B cell (primary cell): ENCODE data around the gene PTN. TPM values are rescaled to one million over a fixed set of nuclear protein-coding genes. Genes with fewer than 3 reads are reported as not detected.

Experiments used
- ATAC-seq: fragments of 200-7000 bp; cut with Tn5 transposase; one replicate; pipeline ENCODE4 v1.10.0; 2021; ENCODE audit warnings: low read depth, mild to moderate bottlenecking, moderate number of reproducible peaks, moderate library complexity
- CTCF ChIA-PET: fragments of 350-600 bp; sonication (Branson Sonifier 250); formaldehyde crosslinking; loops from one replicate; lab custom pipeline; 2021; ENCODE audit warnings: antibody characterized with exemption, inconsistent platforms; lab: Charles Lee
- POLR2A ChIA-PET: fragments of 350-600 bp; sonication (Branson Sonifier 250); formaldehyde crosslinking; loops from one replicate; lab custom pipeline; 2021; ENCODE audit warnings: antibody characterized with exemption; lab: Charles Lee
- DNase-seq: peaks from one replicate; pipeline ENCODE4 v3.0.0; 2013
- H2AFZ ChIP-seq: 2 replicates; pipeline ENCODE4 v1.6.1; 2012; ENCODE audit warnings: mild to moderate bottlenecking, low read depth, low read length; ENCODE audit not compliant: insufficient read depth, poor library complexity, severe bottlenecking
- H3K27ac ChIP-seq, 2 donors: 1 replicate in 1 of 2; 2 replicates in 1 of 2; pipeline ENCODE4 v1.5.1; 2012 to 2013; ENCODE audit warnings: low read length in 2 of 2, mild to moderate bottlenecking in 2 of 2, moderate library complexity in 1 of 2
- H3K27me3 ChIP-seq, 4 experiments: fragments of 200-600 bp in 1 of 4; sonication (generic) in 1 of 4; replicated peaks in 1 of 4; 1 replicate in 2 of 4; 2 replicates in 2 of 4; pipeline versions ENCODE4 v1.6.1 to v1.7.0; 2013 to 2016; ENCODE audit warnings: low read length in 3 of 4, mild to moderate bottlenecking in 2 of 4, mixed read lengths in 1 of 4, moderate library complexity in 1 of 4; ENCODE audit not compliant: insufficient read depth in 4 of 4, control insufficient read depth in 3 of 4; ENCODE audit errors: control extremely low read depth in 1 of 4
- H3K36me3 ChIP-seq, 2 experiments: replicated peaks in 1 of 2; 1 replicate in 1 of 2; 2 replicates in 1 of 2; pipeline versions ENCODE4 v1.6.1 to v1.7.1; 2013; ENCODE audit warnings: low read length in 1 of 2; ENCODE audit not compliant: insufficient read depth in 2 of 2, control insufficient read depth in 1 of 2; ENCODE audit errors: control extremely low read depth in 1 of 2, extremely low read depth in 1 of 2
- H3K4me1 ChIP-seq, 2 donors: fragments of 200-600 bp in 1 of 2; sonication (generic) in 1 of 2; 1 replicate in 1 of 2; 2 replicates in 1 of 2; pipeline versions ENCODE4 v1.5.1 to v1.6.1; 2013 to 2017; ENCODE audit warnings: low read length in 2 of 2; ENCODE audit not compliant: control insufficient read depth in 2 of 2, insufficient read depth in 2 of 2
- H3K4me2 ChIP-seq: replicated peaks from 2 replicates; pipeline ENCODE3; 2012; ENCODE audit warnings: mild to moderate bottlenecking, low read depth, low read length; ENCODE audit not compliant: poor library complexity, severe bottlenecking
- H3K4me3 ChIP-seq, 5 experiments: fragments of 200-600 bp in 1 of 5; sonication (generic) in 1 of 5; 1 replicate in 3 of 5; 2 replicates in 2 of 5; pipeline versions ENCODE4 v1.5.1 to v1.7.0; 2011 to 2016; ENCODE audit warnings: low read length in 4 of 5, mild to moderate bottlenecking in 4 of 5, low read depth in 2 of 5, control low read depth in 1 of 5, moderate library complexity in 1 of 5; ENCODE audit not compliant: insufficient read depth in 1 of 5; ENCODE audit errors: control extremely low read depth in 1 of 5, extremely low read depth in 1 of 5
- H3K79me2 ChIP-seq: fragments of 200-600 bp; sonication (generic); one replicate; pipeline ENCODE4 v1.6.0; 2016; ENCODE audit warnings: low read length; ENCODE audit not compliant: control insufficient read depth, insufficient read depth
- H3K9ac ChIP-seq: fragments of 200-600 bp; sonication (generic); 2 replicates; pipeline ENCODE4 v1.6.1; 2017; ENCODE audit warnings: mild to moderate bottlenecking, low read length, moderate library complexity
- H3K9me3 ChIP-seq, 3 donors: one replicate each; pipeline versions ENCODE4 v1.6.1 to v1.7.1; 2013; ENCODE audit warnings: low read length in 2 of 3; ENCODE audit not compliant: control insufficient read depth in 2 of 3, insufficient read depth in 1 of 3; ENCODE audit errors: control extremely low read depth in 1 of 3
- H4K20me1 ChIP-seq: 2 replicates; pipeline ENCODE4 v1.6.0; 2012; ENCODE audit warnings: mild to moderate bottlenecking, low read length; ENCODE audit not compliant: insufficient read depth, control insufficient read depth, poor library complexity, severe bottlenecking
- H3K27ac Mint-ChIP-seq: one replicate; pipeline ENCODE4 v1.8.0; 2021; ENCODE audit warnings: mixed read lengths
- H3K27me3 Mint-ChIP-seq: one replicate; pipeline ENCODE4 v1.8.0; 2021; ENCODE audit warnings: mixed read lengths
- H3K4me1 Mint-ChIP-seq: one replicate; pipeline ENCODE4 v1.8.0; 2021; ENCODE audit warnings: mixed read lengths
- H3K4me3 Mint-ChIP-seq: one replicate; pipeline ENCODE4 v1.8.0; 2021; ENCODE audit warnings: mixed read lengths
- H3K9me3 Mint-ChIP-seq: one replicate; pipeline ENCODE4 v1.8.0; 2022; ENCODE audit warnings: mixed read lengths; ENCODE audit not compliant: insufficient read depth
- EZH2 ChIP-seq: IDR thresholded peaks from 2 replicates; pipeline ENCODE4 v1.6.1; 2012; ENCODE audit warnings: borderline replicate concordance, low read depth, mild to moderate bottlenecking, moderate library complexity, low read length; ENCODE audit not compliant: insufficient read depth, poor library complexity, severe bottlenecking
- WGBS: methylation state at CpG from one replicate; pipeline ENCODE4 v1.1.5; 2013; ENCODE audit warnings: missing lambda C conversion rate; ENCODE audit not compliant: insufficient coverage; 5-methylcytosine and 5-hydroxymethylcytosine counted together
- intact Hi-C: fragments of 100-400 bp; cut with micrococcal nuclease; formaldehyde crosslinking; loops from one replicate; pipeline ENCODE4 v1.10.0; 2022
- polyA plus RNA-seq: library from polyadenylated mRNA; depleted of rRNA; stranded (reverse); fragments of >200 nt; gene quantifications from 2 replicates; pipeline ENCODE4 v1.2.3, GENCODE V29; 2012
- total RNA-seq, 2 donors: library from RNA; stranded (reverse); fragments of 120-200 nt in 1 of 2; gene quantifications; 1 replicate in 1 of 2; 2 replicates in 1 of 2; pipeline versions ENCODE4 v1.2.3 to v1.2.4, GENCODE V29; 2013 to 2022
- TF ChIP-seq, protein P1 (sequence below): fragments of 200-600 bp; IDR thresholded peaks from one replicate; pipeline ENCODE4 v1.8.0; 2022; ENCODE audit warnings: antibody characterized with exemption, mild to moderate bottlenecking

The PTN gene
- total and polyA plus RNA-seq, 2 donors (not counting 1 experiment from before 2014, with no cell fraction given) = not detected

DNA sequence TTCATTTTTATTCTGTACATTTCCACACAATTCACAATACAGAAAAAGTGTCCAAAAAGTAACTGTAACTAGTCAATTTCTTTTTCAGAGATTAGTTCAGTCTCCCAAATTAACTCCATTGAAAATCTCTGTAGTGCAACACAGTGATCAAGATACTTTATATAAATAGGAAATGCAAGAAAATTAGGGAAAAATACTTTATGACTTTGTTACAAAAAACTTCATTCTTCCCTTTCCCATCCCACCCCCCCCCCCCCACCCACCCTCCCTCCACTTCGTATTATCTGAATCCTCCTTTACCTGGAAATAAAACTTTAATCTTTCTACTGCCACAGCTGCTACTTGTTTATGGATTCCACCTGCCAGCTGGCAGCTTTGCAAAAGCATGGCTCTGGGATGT lies 37.5 kb upstream of the PTN start:
- H3K4me1 Mint-ChIP-seq = no peaks in the 10 kb centered on the region
- ChIA-PET POLR2A (no interaction called here), CTCF (no interaction called here)
- H3K4me3 ChIP-seq = no peak overlapping the region
- no peaks in the 10 kb centered on the region for H3K36me3 ChIP-seq
- no peak overlapping the region for H3K27ac ChIP-seq
- no CpG with 5 or more reads among the region's 1 CpG for WGBS
- H3K27ac Mint-ChIP-seq = no peak overlapping the region
- no peak overlapping the region for H3K4me3 Mint-ChIP-seq
- no peaks in the 10 kb centered on the region for H4K20me1 ChIP-seq
- H3K27me3 Mint-ChIP-seq = no peaks in the 10 kb centered on the region
- no peak for DNase-seq
- no peaks in the 10 kb centered on the region for H3K79me2 ChIP-seq
- no peak overlapping the region for H3K4me2 ChIP-seq
- H3K9ac ChIP-seq = no peak overlapping the region
- no peak for ATAC-seq
- intact Hi-C loops = no loop called here
- TF ChIP-seq EZH2 = no peak
- TF ChIP-seq, protein P1, sequence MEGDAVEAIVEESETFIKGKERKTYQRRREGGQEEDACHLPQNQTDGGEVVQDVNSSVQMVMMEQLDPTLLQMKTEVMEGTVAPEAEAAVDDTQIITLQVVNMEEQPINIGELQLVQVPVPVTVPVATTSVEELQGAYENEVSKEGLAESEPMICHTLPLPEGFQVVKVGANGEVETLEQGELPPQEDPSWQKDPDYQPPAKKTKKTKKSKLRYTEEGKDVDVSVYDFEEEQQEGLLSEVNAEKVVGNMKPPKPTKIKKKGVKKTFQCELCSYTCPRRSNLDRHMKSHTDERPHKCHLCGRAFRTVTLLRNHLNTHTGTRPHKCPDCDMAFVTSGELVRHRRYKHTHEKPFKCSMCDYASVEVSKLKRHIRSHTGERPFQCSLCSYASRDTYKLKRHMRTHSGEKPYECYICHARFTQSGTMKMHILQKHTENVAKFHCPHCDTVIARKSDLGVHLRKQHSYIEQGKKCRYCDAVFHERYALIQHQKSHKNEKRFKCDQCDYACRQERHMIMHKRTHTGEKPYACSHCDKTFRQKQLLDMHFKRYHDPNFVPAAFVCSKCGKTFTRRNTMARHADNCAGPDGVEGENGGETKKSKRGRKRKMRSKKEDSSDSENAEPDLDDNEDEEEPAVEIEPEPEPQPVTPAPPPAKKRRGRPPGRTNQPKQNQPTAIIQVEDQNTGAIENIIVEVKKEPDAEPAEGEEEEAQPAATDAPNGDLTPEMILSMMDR = no peak
- no peaks in the 10 kb centered on the region for H3K9me3 ChIP-seq
- no peak overlapping the region for H2AFZ ChIP-seq
- no peaks in the 10 kb centered on the region for H3K4me1 ChIP-seq
- no peaks in the 10 kb centered on the region for H3K27me3 ChIP-seq
- peaks cover 2% of the 10 kb centered on the region for H3K9me3 Mint-ChIP-seq

DNA sequence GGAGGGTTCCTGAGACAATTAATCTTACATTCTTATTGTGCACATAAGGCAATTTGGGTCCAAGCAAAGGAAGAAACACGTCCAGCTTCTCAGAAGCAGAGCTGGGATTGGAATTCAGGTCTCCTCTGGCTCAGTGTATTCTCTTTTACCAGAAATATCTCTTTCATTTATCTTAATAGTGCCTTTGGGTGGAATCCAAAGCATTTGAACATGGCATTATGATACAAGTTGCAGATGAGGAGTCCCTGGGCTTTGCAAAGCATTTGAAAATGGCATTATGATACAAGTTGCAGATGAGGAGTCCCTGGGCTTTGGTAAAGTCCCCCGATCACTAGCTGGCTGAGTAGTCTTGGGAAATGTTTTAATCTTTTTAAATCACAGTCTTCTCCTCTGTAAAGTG lies 30.0 kb upstream of the PTN start:
- ChIA-PET POLR2A (no interaction called here), CTCF (no interaction called here)
- H2AFZ ChIP-seq = no peak overlapping the region
- WGBS = no CpG with 5 or more reads among the region's 2 CpGs
- Mint-ChIP-seq H3K9me3 (no peaks in the 10 kb centered on the region), H3K27ac (no peak overlapping the region), H3K4me3 (no peak overlapping the region), H3K4me1 (no peaks in the 10 kb centered on the region), H3K27me3 (no peaks in the 10 kb centered on the region)
- H3K36me3 ChIP-seq = no peaks in the 10 kb centered on the region
- H3K27ac ChIP-seq = no peak overlapping the region
- no peak for TF ChIP-seq EZH2
- TF ChIP-seq, protein P1 = no peak
- ATAC-seq (no peak), DNase-seq (no peak)
- H3K79me2 ChIP-seq = no peaks in the 10 kb centered on the region
- no peak overlapping the region for H3K4me2 ChIP-seq
- no peaks in the 10 kb centered on the region for H3K9me3 ChIP-seq
- no peaks in the 10 kb centered on the region for H4K20me1 ChIP-seq
- H3K4me3 ChIP-seq = no peak overlapping the region
- intact Hi-C loops = no loop called here
- H3K27me3 ChIP-seq = no peaks in the 10 kb centered on the region
- H3K4me1 ChIP-seq = no peaks in the 10 kb centered on the region
- H3K9ac ChIP-seq = no peak overlapping the region
